Right forelimb (tissue), 1 donor: Measurements from ENCODE around the gene TNFAIP8.

Source experiments
- DNase-seq: peaks from one replicate; pipeline ENCODE4 v3.0.0-alpha.2; 2018

TNFAIP8 gene

GRCh38 chr5:119355685-119356611 is at the start of gene TNFAIP8:
TSS of gene TNFAIP8 (plus strand) at chr5:119356019. CDS start at chr5:119356091, 72 bp downstream.
- peak; percentile 84 for DNase-seq

GRCh38 chr5:119307170-119307569 is 48.6 kb upstream of the TNFAIP8 start:
- DNase-seq, result no peak

GRCh38 chr5:119309326-119309725 is 46.5 kb upstream of the TNFAIP8 start:
- no peak for DNase-seq

GRCh38 chr5:119311688-119312087 is 44.1 kb upstream of the TNFAIP8 start:
- no peak for DNase-seq

GRCh38 chr5:119312403-119312802 is 43.4 kb upstream of the TNFAIP8 start:
- no peak for DNase-seq

GRCh38 chr5:119313197-119313596 is 42.6 kb upstream of the TNFAIP8 start:
- DNase-seq, result no peak

GRCh38 chr5:119313658-119314605 is 41.9 kb upstream of the TNFAIP8 start:
- no peak for DNase-seq

GRCh38 chr5:119315516-119315949 is 40.3 kb upstream of the TNFAIP8 start:
- DNase-seq, result no peak

GRCh38 chr5:119316086-119316485 is 39.7 kb upstream of the TNFAIP8 start:
- DNase-seq, result no peak

GRCh38 chr5:119316906-119317305 is 38.9 kb upstream of the TNFAIP8 start:
- DNase-seq, result no peak

GRCh38 chr5:119318256-119318894 is 37.4 kb upstream of the TNFAIP8 start:
- DNase-seq, result no peak

GRCh38 chr5:119319401-119319800 is 36.4 kb upstream of the TNFAIP8 start:
- no peak for DNase-seq

GRCh38 chr5:119319890-119320289 is 35.9 kb upstream of the TNFAIP8 start:
- DNase-seq, result no peak

GRCh38 chr5:119321569-119322311 is 34.1 kb upstream of the TNFAIP8 start:
- DNase-seq, result no peak

- no peak for DNase-seq
These were observed 33.4 kb upstream of the TNFAIP8 start for GRCh38 chr5:119322312-119322947.

GRCh38 chr5:119322948-119323537 is 32.8 kb upstream of the TNFAIP8 start:
- no peak for DNase-seq

- DNase-seq, result no peak
These were observed 32.2 kb upstream of the TNFAIP8 start for GRCh38 chr5:119323601-119324000.

GRCh38 chr5:119324842-119325241 is 31.0 kb upstream of the TNFAIP8 start:
- no peak for DNase-seq

- no peak for DNase-seq
These were observed 28.8 kb upstream of the TNFAIP8 start for GRCh38 chr5:119327018-119327417.

GRCh38 chr5:119328753-119329602 is 26.8 kb upstream of the TNFAIP8 start:
- no peak for DNase-seq
